Activated naive CD4-positive, alpha-beta T cell treated with anti-CD3 and anti-CD28 coated beads for 36 hours (primary cell): Measurements from ENCODE around the gene EHBP1L1. TPM values are rescaled to one million over a fixed set of nuclear protein-coding genes. Genes with fewer than 3 reads are reported as not detected.

Source experiments
- CTCF ChIA-PET: fragments of 350-600 bp; sonication (Branson Sonifier 250); formaldehyde crosslinking; loops from one replicate; lab custom pipeline; 2021; ENCODE audit warnings: antibody characterized with exemption; lab: Charles Lee
- DNase-seq: peaks from one replicate; pipeline ENCODE4 v3.0.0-alpha.2; 2020
- H3K27ac Mint-ChIP-seq: one replicate; pipeline ENCODE4 v1.8.0; 2021; ENCODE audit warnings: mild to moderate bottlenecking, mixed read lengths
- H3K27me3 Mint-ChIP-seq: one replicate; pipeline ENCODE4 v1.8.0; 2021; ENCODE audit warnings: low read depth, mixed read lengths
- H3K36me3 Mint-ChIP-seq: one replicate; pipeline ENCODE4 v1.8.0; 2021; ENCODE audit warnings: low read depth, mixed read lengths
- H3K4me1 Mint-ChIP-seq: one replicate; pipeline ENCODE4 v1.8.0; 2021; ENCODE audit warnings: low read depth, mixed read lengths
- H3K4me3 Mint-ChIP-seq: one replicate; pipeline ENCODE4 v1.8.0; 2021; ENCODE audit warnings: mild to moderate bottlenecking, moderate library complexity, mixed read lengths
- H3K9me3 Mint-ChIP-seq: one replicate; pipeline ENCODE4 v1.8.0; 2021; ENCODE audit warnings: mixed read lengths
- intact Hi-C: fragments of 100-400 bp; cut with micrococcal nuclease; formaldehyde crosslinking; loops from one replicate; pipeline ENCODE4 v1.15.1; 2023
- microRNA-seq: library from miRNA; unstranded; fragments of <30 nt; microRNA quantifications from one replicate; pipeline ENCODE4 v1.2.0, GENCODE V29; 2022; ENCODE audit warnings: borderline microRNAs expressed, borderline replicate concordance
- total RNA-seq, 2 experiments: library from RNA; stranded (reverse); gene quantifications; one replicate each; pipeline ENCODE4 v1.2.3, GENCODE V29; 2021

Gene EHBP1L1
- total RNA-seq, 2 experiments from 2014 or later, result 51.9 to 54.6 TPM

DNA sequence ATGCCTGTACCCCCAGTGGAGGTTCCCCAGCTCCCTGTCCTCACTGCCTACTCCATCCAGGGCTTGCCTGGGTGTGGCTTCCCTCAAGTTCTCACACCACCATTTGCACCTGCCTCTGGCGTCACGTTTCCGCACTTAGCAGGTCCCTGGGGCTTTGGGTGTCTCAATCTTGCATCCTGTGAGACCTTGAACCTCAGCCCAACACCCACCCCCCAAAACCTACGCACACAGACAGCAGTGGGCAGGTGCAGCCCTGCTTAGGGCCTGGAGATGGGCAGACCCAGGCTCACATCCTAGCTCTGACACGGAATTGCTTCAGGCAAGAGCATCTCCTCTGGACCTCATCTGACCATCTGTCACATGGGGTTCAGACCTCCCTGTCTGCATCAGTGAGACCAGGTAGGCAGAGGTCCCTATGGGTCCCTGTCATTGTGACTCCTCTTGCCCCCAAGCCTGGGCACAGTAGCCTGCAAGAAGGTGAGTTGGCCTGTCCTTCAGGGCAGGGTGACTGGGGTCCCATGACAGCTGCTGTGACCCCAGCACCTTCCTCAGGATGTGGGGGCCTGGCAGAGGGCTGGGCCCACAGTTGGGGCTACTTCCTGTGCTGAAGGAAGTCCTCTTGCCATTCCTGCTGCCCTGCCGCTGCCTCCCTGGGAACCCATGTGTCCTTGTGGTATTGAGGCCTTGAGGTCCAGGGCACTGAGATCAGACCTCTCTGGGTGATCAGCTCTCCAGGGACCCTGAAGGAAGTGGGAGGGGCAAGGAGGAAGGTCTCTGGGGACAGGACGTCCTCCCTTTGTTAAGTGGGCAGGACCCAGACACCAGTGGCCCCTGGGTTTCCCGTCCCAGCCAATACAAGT lies 64.0 kb downstream of the EHBP1L1 start:
- peaks cover 57% of the 10 kb centered on the region for H3K4me1 Mint-ChIP-seq
- no peaks in the 10 kb centered on the region for H3K9me3 Mint-ChIP-seq
- intact Hi-C loops, result loop anchor here (2.0 kb wide), 1 partner anchor 13 kb away; no protein-coding TSS in a partner anchor
- CTCF ChIA-PET, result interaction anchor here (1.1 to 1.7 kb wide), 4 partner anchors 10 to 46 kb away, joined by 3 to 6 read pairs (median 4); no protein-coding TSS in a partner anchor
- DNase-seq, result peak; percentile 85
- peak overlapping the region; percentile 91 for H3K27ac Mint-ChIP-seq
- peak overlapping the region; percentile 88 for H3K4me3 Mint-ChIP-seq
- no peaks in the 10 kb centered on the region for H3K27me3 Mint-ChIP-seq
- peaks cover 37% of the 10 kb centered on the region for H3K36me3 Mint-ChIP-seq

DNA sequence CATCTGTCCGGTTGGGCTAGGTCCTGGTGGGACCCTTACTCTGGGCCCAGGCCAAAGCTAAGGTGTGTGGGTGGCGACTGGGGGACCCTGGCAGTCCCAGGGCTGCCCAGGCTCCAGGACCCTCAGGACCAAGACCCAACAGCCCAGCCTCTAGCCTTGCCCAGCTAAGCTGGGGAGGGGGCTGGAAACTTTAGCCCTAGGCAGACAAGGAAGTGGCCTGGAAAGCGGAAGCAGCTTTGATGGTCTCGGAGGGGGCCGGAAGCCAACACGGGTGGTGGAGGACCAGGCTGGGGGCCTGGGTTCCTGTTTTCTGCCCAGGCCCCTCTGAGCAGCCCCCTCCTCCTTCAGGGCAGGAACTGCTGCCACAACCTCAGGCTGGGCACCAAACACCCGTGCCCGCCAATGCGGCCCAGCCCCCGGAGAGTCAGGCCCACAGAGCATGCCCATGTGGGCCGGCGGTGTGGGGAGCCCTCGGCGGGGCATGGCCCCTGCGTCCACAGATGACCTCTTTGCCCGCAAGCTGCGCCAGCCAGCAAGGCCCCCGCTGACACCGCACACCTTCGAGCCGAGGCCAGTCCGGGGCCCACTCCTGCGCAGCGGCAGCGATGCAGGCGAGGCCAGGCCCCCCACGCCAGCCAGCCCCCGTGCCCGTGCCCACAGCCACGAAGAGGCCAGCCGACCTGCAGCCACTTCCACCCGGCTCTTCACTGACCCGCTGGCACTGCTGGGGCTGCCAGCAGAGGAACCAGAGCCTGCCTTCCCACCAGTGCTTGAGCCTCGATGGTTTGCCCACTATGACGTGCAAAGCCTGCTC lies 64.8 kb downstream of the EHBP1L1 start:
- H3K9me3 Mint-ChIP-seq, result no peaks in the 10 kb centered on the region
- H3K27me3 Mint-ChIP-seq, result no peaks in the 10 kb centered on the region
- peak; percentile 67 for DNase-seq
- peaks cover 43% of the 10 kb centered on the region for H3K36me3 Mint-ChIP-seq
- intact Hi-C loops, result no loop called here
- peak overlapping the region; percentile 91 for H3K27ac Mint-ChIP-seq
- H3K4me3 Mint-ChIP-seq, result peak overlapping the region; percentile 88
- peaks cover 57% of the 10 kb centered on the region for H3K4me1 Mint-ChIP-seq
- CTCF ChIA-PET, result interaction anchor here (1.1 kb wide), 1 partner anchor 9 kb away, joined by 3 read pairs; no protein-coding TSS in a partner anchor

DNA sequence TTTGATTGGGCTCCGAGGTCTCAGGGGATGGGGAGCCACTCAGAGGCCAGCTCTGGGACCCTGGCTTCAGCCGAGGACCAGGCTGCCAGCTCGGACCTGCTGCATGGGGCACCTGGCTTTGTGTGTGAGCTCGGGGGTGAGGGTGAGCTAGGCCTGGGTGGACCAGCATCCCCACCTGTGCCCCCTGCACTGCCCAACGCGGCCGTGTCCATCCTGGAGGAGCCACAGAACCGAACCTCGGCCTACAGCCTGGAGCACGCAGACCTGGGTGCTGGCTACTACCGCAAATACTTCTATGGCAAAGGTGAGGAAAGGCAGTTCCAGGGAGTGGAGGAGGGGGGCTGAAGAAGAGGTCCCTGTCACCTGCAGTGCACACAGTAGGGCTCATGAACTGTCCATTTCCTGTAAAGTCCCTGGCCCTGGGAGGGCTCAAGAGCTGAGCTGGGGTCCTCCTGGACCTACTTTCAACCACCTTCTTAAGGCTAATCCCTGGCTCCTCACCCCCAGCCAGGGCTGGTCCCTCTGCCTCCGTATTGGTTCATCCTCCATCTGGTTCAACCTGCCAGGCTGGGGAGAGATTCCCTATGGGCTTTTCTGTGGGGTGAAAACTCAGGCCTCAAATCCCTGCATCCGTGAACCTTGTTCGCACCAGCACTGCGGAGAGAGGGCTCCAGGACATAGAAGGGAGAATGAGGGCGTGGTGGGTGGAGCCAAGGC lies 65.6 kb downstream of the EHBP1L1 start:
- intact Hi-C loops, result no loop called here
- peak overlapping the region; percentile 73 for H3K4me3 Mint-ChIP-seq
- CTCF ChIA-PET, result interaction anchor here (0.6 kb wide), 1 partner anchor 85 kb away, joined by 3 read pairs; no protein-coding TSS in a partner anchor
- no peaks in the 10 kb centered on the region for H3K27me3 Mint-ChIP-seq
- H3K9me3 Mint-ChIP-seq, result no peaks in the 10 kb centered on the region
- peak overlapping the region; percentile 79 for H3K27ac Mint-ChIP-seq
- peaks cover 57% of the 10 kb centered on the region for H3K4me1 Mint-ChIP-seq
- peaks cover 45% of the 10 kb centered on the region for H3K36me3 Mint-ChIP-seq
- no peak for DNase-seq

Small RNA genes lying within 50 kb of the gene (microRNA-seq; reads per million reads assigned to microRNA genes)
- gene MIR4690, result not detected

Other genes starting within 250 kb of the EHBP1L1 start
- gene DPF2, start 242.2 kb upstream of the EHBP1L1 start, total RNA-seq, result 10 to 100 TPM; 61.3 to 63.0 TPM
- under 1 TPM; 0.32 to 0.62 TPM for gene TIGD3, start 221.3 kb upstream of the EHBP1L1 start, total RNA-seq
- 10 to 100 TPM; 10.4 to 12.1 TPM for gene SLC25A45, start 193.4 kb upstream of the EHBP1L1 start, total RNA-seq
- 10 to 100 TPM; 38.2 to 40.0 TPM for gene FRMD8, start 189.4 kb upstream of the EHBP1L1 start, total RNA-seq
- gene NEAT1, start 153.3 kb upstream of the EHBP1L1 start, total RNA-seq, result 100 to 1,000 TPM; 693 to 750 TPM
- over 10,000 TPM; 10,460 to 10,508 TPM for gene MALAT1, start 77.0 kb upstream of the EHBP1L1 start, total RNA-seq
- 10 to 100 TPM; 57.9 to 58.3 TPM for gene SCYL1, start 51.0 kb upstream of the EHBP1L1 start, total RNA-seq
- gene LTBP3, start 17.7 kb upstream of the EHBP1L1 start, total RNA-seq, result 10 to 100 TPM; 39.7 to 45.7 TPM
- 10 to 100 TPM; 41.4 to 42.5 TPM for gene ZNRD2, start 5.6 kb upstream of the EHBP1L1 start, total RNA-seq
- gene FAM89B, start 3.5 kb upstream of the EHBP1L1 start, total RNA-seq, result 10 to 100 TPM; 12.4 to 12.8 TPM
- under 1 TPM in 1 of 2 experiments, not detected in 1; 0.35 TPM for gene KCNK7, start 19.7 kb downstream of the EHBP1L1 start, total RNA-seq
- 10 to 100 TPM; 28.9 to 32.7 TPM for gene MAP3K11, start 38.2 kb downstream of the EHBP1L1 start, total RNA-seq
- gene PCNX3, start 39.7 kb downstream of the EHBP1L1 start, total RNA-seq, result 10 to 100 TPM; 21.6 to 24.7 TPM
- 100 to 1,000 TPM; 146 to 150 TPM for gene SIPA1, start 62.0 kb downstream of the EHBP1L1 start, total RNA-seq
- gene RELA, start 86.9 kb downstream of the EHBP1L1 start, total RNA-seq, result 10 to 100 TPM; 66.9 to 68.5 TPM
- gene KAT5, start 136.2 kb downstream of the EHBP1L1 start, total RNA-seq, result 10 to 100 TPM; 60.1 to 67.1 TPM
- gene RNASEH2C, start 144.7 kb downstream of the EHBP1L1 start, total RNA-seq, result 10 to 100 TPM; 95.6 to 97.8 TPM
- gene AP5B1, start 204.9 kb downstream of the EHBP1L1 start, total RNA-seq, result 1 to 10 TPM; 6.2 to 6.3 TPM
- gene OVOL1, start 211.0 kb downstream of the EHBP1L1 start, total RNA-seq, result not detected